SK-N-SH (cell line): Measurements from ENCODE around the gene PELI1. TPM values are rescaled to one million over a fixed set of nuclear protein-coding genes. Genes with fewer than 3 reads are reported as not detected.

Source experiments
- CTCF ChIA-PET: fragments of 300-600, 350-600 bp; formaldehyde crosslinking; extraction: SDS; loops from one replicate; lab custom pipeline; 2021; lab: Yijun Ruan, JAX
- POLR2A ChIA-PET: fragments of 350-600 bp; sonication (Branson Sonifier 250); formaldehyde crosslinking; extraction: SDS; loops from one replicate; lab custom pipeline; 2020; ENCODE audit warnings: antibody characterized with exemption, inconsistent platforms; lab: Yijun Ruan, JAX
- DNase-seq: peaks from one replicate; pipeline ENCODE4 v3.0.0; 2012
- H2AFZ ChIP-seq: fragments of 200-600 bp; sonication (generic); 2 replicates; pipeline ENCODE4 v1.8.1; 2016; ENCODE audit warnings: antibody characterized with exemption, mild to moderate bottlenecking, low read depth
- H3F3A ChIP-seq: fragments of 200-600 bp; sonication (generic); replicated peaks from 2 replicates; pipeline ENCODE3; 2016; ENCODE audit warnings: antibody characterized with exemption, mild to moderate bottlenecking; ENCODE audit not compliant: insufficient read depth
- H3K27ac ChIP-seq, 2 experiments: fragments of 200-500 bp in 1 of 2; fragments of 200-600 bp in 1 of 2; sonication (Bioruptor generic) in 1 of 2; sonication (generic), shearing (Covaris generic) in 1 of 2; 2 replicates each; pipeline versions ENCODE4 v1.5.1 to v1.6.1; 2014 to 2016; ENCODE audit warnings: low read depth in 2 of 2, inconsistent platforms in 1 of 2, low read length in 1 of 2, mild to moderate bottlenecking in 1 of 2, mixed read lengths in 1 of 2
- H3K27me3 ChIP-seq: fragments of 200-600 bp; sonication (generic), shearing (Covaris generic); 2 replicates; pipeline ENCODE4 v1.6.1; 2016; ENCODE audit warnings: mixed run types; ENCODE audit not compliant: insufficient read depth
- H3K36me3 ChIP-seq, 2 experiments: fragments of 200-500 bp in 1 of 2; fragments of 200-600 bp in 1 of 2; sonication (Bioruptor generic) in 1 of 2; sonication (generic) in 1 of 2; replicated peaks in 1 of 2; 2 replicates each; pipeline versions ENCODE3 to v1.5.1; 2014 to 2016; ENCODE audit warnings: low read length in 1 of 2, mild to moderate bottlenecking in 1 of 2; ENCODE audit not compliant: insufficient read depth in 2 of 2, control insufficient read depth in 1 of 2
- H3K4me1 ChIP-seq, 2 experiments: fragments of 200-500 bp in 1 of 2; fragments of 200-600 bp in 1 of 2; sonication (Bioruptor generic) in 1 of 2; sonication (generic), shearing (Covaris generic) in 1 of 2; 2 replicates each; pipeline versions ENCODE4 v1.5.1 to v1.6.1; 2014 to 2016; ENCODE audit warnings: low read depth in 1 of 2, low read length in 1 of 2, mixed run types in 1 of 2; ENCODE audit not compliant: insufficient read depth in 2 of 2, control insufficient read depth in 1 of 2
- H3K4me2 ChIP-seq: fragments of 200-600 bp; sonication (generic), shearing (Covaris generic); 2 replicates; pipeline ENCODE4 v1.6.1; 2017; ENCODE audit warnings: mixed run types
- H3K4me3 ChIP-seq, 2 experiments: fragments of 200-500 bp in 1 of 2; fragments of 200-600 bp in 1 of 2; sonication (Bioruptor generic) in 1 of 2; sonication (generic), shearing (Covaris generic) in 1 of 2; 2 replicates each; pipeline versions ENCODE4 v1.5.1 to v1.8.1; 2014 to 2016; ENCODE audit warnings: low read depth in 2 of 2, inconsistent platforms in 1 of 2, low read length in 1 of 2, mild to moderate bottlenecking in 1 of 2, mixed read lengths in 1 of 2, moderate library complexity in 1 of 2
- H3K79me2 ChIP-seq: fragments of 200-600 bp; sonication (generic); 2 replicates; pipeline ENCODE4 v1.8.1; 2017; ENCODE audit warnings: mild to moderate bottlenecking; ENCODE audit not compliant: insufficient read depth
- H3K9ac ChIP-seq: fragments of 200-600 bp; sonication (generic); 2 replicates; pipeline ENCODE4 v1.6.1; 2017; ENCODE audit warnings: mixed run types
- H3K9me2 ChIP-seq: fragments of 200-600 bp; sonication (generic); 2 replicates; pipeline ENCODE4 v1.6.1; 2017; ENCODE audit warnings: mixed run types
- H3K9me3 ChIP-seq: fragments of 200-600 bp; sonication (generic); 2 replicates; pipeline ENCODE4 v1.6.1; 2017; ENCODE audit warnings: mixed run types, mild to moderate bottlenecking, moderate library complexity
- H4K20me1 ChIP-seq: fragments of 200-600 bp; sonication (generic); 2 replicates; pipeline ENCODE4 v1.6.1; 2017; ENCODE audit warnings: mild to moderate bottlenecking, mixed run types; ENCODE audit not compliant: insufficient read depth
- CTCF ChIP-seq: fragments of 200-600 bp; sonication (generic); IDR thresholded peaks from 2 replicates; pipeline ENCODE4 v1.6.1; 2017; ENCODE audit warnings: antibody characterized with exemption, mild to moderate bottlenecking, moderate library complexity
- EZH2phosphoT487 ChIP-seq: fragments of 200-600 bp; sonication (generic); IDR thresholded peaks from 2 replicates; pipeline ENCODE4 v1.6.1; 2017; ENCODE audit warnings: low read depth, mixed run types, mild to moderate bottlenecking, antibody characterized with exemption, moderate library complexity, borderline replicate concordance
- FOSL2 ChIP-seq: IDR thresholded peaks from 2 replicates; pipeline ENCODE4 v1.4.0; 2012; ENCODE audit warnings: low read depth, mild to moderate bottlenecking, moderate library complexity, borderline replicate concordance
- JUND ChIP-seq: IDR thresholded peaks from 2 replicates; pipeline ENCODE4 v1.4.0; 2012
- MEF2A ChIP-seq: IDR thresholded peaks from 2 replicates; pipeline ENCODE4 v1.4.0; 2012; ENCODE audit warnings: low read depth, borderline replicate concordance
- MXI1 ChIP-seq: IDR thresholded peaks from 2 replicates; pipeline ENCODE4 v1.6.1; 2012; ENCODE audit warnings: mild to moderate bottlenecking, low read depth, low read length, improper control_type of control experiment
- POLR2AphosphoS5 ChIP-seq: IDR thresholded peaks from 2 replicates; pipeline ENCODE4 v1.6.1; 2012; ENCODE audit warnings: low read depth, low read length
- REST ChIP-seq: IDR thresholded peaks from 2 replicates; pipeline ENCODE4 v1.6.1; 2012; ENCODE audit warnings: mild to moderate bottlenecking, low read depth, low read length, moderate library complexity
- SIN3A ChIP-seq: IDR thresholded peaks from 2 replicates; pipeline ENCODE4 v1.6.1; 2012; ENCODE audit warnings: low read depth, mild to moderate bottlenecking, low read length, moderate library complexity, borderline replicate concordance
- SMC3 ChIP-seq: IDR thresholded peaks from 2 replicates; pipeline ENCODE4 v1.6.1; 2012; ENCODE audit warnings: low read depth, low read length, improper control_type of control experiment
- USF1 ChIP-seq: IDR thresholded peaks from 2 replicates; pipeline ENCODE4 v1.4.0; 2012; ENCODE audit warnings: low read depth, borderline replicate concordance
- WGBS: methylation state at CpG from one replicate; pipeline ENCODE4 v1.1.6; 2017; ENCODE audit warnings: low lambda C conversion rate; 5-methylcytosine and 5-hydroxymethylcytosine counted together
- polyA plus RNA-seq, 3 experiments: library from polyadenylated mRNA; depleted of rRNA; stranded (reverse); fragments of >200 nt; gene quantifications; 2 replicates each; pipeline ENCODE4 v1.2.3, GENCODE V29; 2012

PELI1 gene
- polyA plus RNA-seq, 1 of the 3 experiments (the other 2 are of a cell fraction), result 4.2 TPM

- no peak overlapping the region for H3K9ac ChIP-seq
- no peaks in the 10 kb centered on the region for H4K20me1 ChIP-seq
- no peak overlapping the region for H3K4me2 ChIP-seq
- CTCF ChIA-PET, result no interaction called here
- no peaks in the 10 kb centered on the region for H3K9me2 ChIP-seq
- 91% methylated on average over 6 of the region's 6 CpGs for WGBS
- no peak overlapping the region for H2AFZ ChIP-seq
- no peaks in the 10 kb centered on the region for H3F3A ChIP-seq
- TF ChIP-seq MXI1 (no peak), CTCF (no peak), REST (no peak), SMC3 (no peak), SIN3A (no peak), FOSL2 (no peak), JUND (no peak), POLR2AphosphoS5 (no peak), MEF2A (no peak), USF1 (no peak), EZH2phosphoT487 (no peak)
- no peaks in the 10 kb centered on the region for H3K27me3 ChIP-seq
- DNase-seq, result no peak
- POLR2A ChIA-PET, result no interaction called here
- peaks cover 0 to 7% of the 10 kb centered on the region in 2 experiments for H3K36me3 ChIP-seq
- no peaks in the 10 kb centered on the region for H3K79me2 ChIP-seq
- no peak overlapping the region for H3K4me3 ChIP-seq
- no peaks in the 10 kb centered on the region for H3K4me1 ChIP-seq
- H3K9me3 ChIP-seq, result no peaks in the 10 kb centered on the region
- H3K27ac ChIP-seq, result no peak overlapping the region
Observed at GRCh38 chr2:64086347-64087082, 57.7 kb downstream of the PELI1 start.
